H1 (cell line): ENCODE measurements around the gene EVX2. TPM values are rescaled to one million over a fixed set of nuclear protein-coding genes. Genes with fewer than 3 reads are reported as not detected.
A peak's percentile ranks its signal among the peaks of the same experiment; 100 is the strongest.

Experiments
- CTCF ChIA-PET: fragments of 300-600 bp; sonication (Branson Sonifier 250); formaldehyde crosslinking; loops from one replicate; lab custom pipeline; 2021; ENCODE audit not compliant: partially characterized antibody; lab: Charles Lee
- POLR2A ChIA-PET: fragments of 300-600 bp; sonication (Branson Sonifier 250); formaldehyde crosslinking; loops from one replicate; lab custom pipeline; 2021; ENCODE audit warnings: inconsistent platforms; ENCODE audit not compliant: partially characterized antibody; lab: Charles Lee
- DNase-seq, 2 experiments: peaks; one replicate each; pipeline versions ENCODE4 v3.0.0 to v3.0.0-alpha.2; 2010 to 2022; ENCODE audit warnings: low spot score in 2 of 2, low read depth in 1 of 2, mixed read lengths in 1 of 2
- FAIRE-seq: peaks from 2 replicates; lab custom pipeline; 2011; peaks lifted over from hg19 to GRCh38; lab: Jason Lieb, UNC
- H2AFZ ChIP-seq: 2 replicates; pipeline ENCODE4 v1.8.1; 2012; ENCODE audit warnings: low read length, inconsistent platforms
- H2AK5ac ChIP-seq: 2 replicates; pipeline ENCODE4 v1.6.1; 2013; ENCODE audit warnings: low read depth, low read length
- H2BK120ac ChIP-seq: replicated peaks from 2 replicates; pipeline ENCODE3; 2013; ENCODE audit warnings: low read depth, low read length, inconsistent platforms
- H2BK12ac ChIP-seq: 2 replicates; pipeline ENCODE4 v1.6.1; 2013; ENCODE audit warnings: low read depth, low read length
- H2BK15ac ChIP-seq: 2 replicates; pipeline ENCODE4 v1.6.1; 2013; ENCODE audit warnings: low read length
- H2BK20ac ChIP-seq: 2 replicates; pipeline ENCODE4 v1.6.1; 2013; ENCODE audit warnings: low read length
- H2BK5ac ChIP-seq: 2 replicates; pipeline ENCODE4 v1.6.1; 2013; ENCODE audit warnings: low read depth, low read length
- H3K14ac ChIP-seq: 2 replicates; pipeline ENCODE4 v1.6.1; 2013; ENCODE audit warnings: inconsistent platforms; ENCODE audit not compliant: insufficient read length
- H3K18ac ChIP-seq: 2 replicates; pipeline ENCODE4 v1.6.1; 2013; ENCODE audit warnings: low read length; ENCODE audit errors: extremely low read depth
- H3K23ac ChIP-seq: 2 replicates; pipeline ENCODE4 v1.6.1; 2013; ENCODE audit warnings: inconsistent platforms; ENCODE audit not compliant: insufficient read length
- H3K23me2 ChIP-seq: 2 replicates; pipeline ENCODE4 v1.6.1; 2013; ENCODE audit warnings: low read depth, low read length
- H3K27ac ChIP-seq: 2 replicates; pipeline ENCODE4 v1.6.1; 2011; ENCODE audit warnings: low read depth, low read length, inconsistent platforms
- H3K27me3 ChIP-seq, 4 experiments: replicated peaks in 1 of 4; 1 replicate in 1 of 4; 2 replicates in 3 of 4; pipeline versions ENCODE4 v1.6.1 to v1.8.1; 2011 to 2013; ENCODE audit warnings: low read length in 3 of 4, mild to moderate bottlenecking in 3 of 4, inconsistent platforms in 2 of 4, mixed read lengths in 2 of 4, moderate library complexity in 1 of 4; ENCODE audit not compliant: control insufficient read depth in 3 of 4, insufficient read depth in 3 of 4; ENCODE audit errors: extremely low read depth in 1 of 4
- H3K36me3 ChIP-seq, 4 experiments: 2 replicates each; pipeline versions ENCODE4 v1.6.1 to v1.8.1; 2011 to 2013; ENCODE audit warnings: mild to moderate bottlenecking in 4 of 4, low read length in 3 of 4, moderate library complexity in 2 of 4, control low read depth in 1 of 4, inconsistent platforms in 1 of 4; ENCODE audit not compliant: insufficient read depth in 4 of 4, control insufficient read depth in 2 of 4
- H3K4ac ChIP-seq: replicated peaks from 2 replicates; pipeline ENCODE3; 2013; ENCODE audit warnings: low read length, low read depth, mixed read lengths, inconsistent platforms; ENCODE audit not compliant: insufficient read length
- H3K4me1 ChIP-seq, 4 experiments: replicated peaks in 1 of 4; 1 replicate in 1 of 4; 2 replicates in 3 of 4; pipeline versions ENCODE4 v1.6.1 to v1.8.1; 2011 to 2013; ENCODE audit warnings: low read length in 3 of 4, inconsistent platforms in 2 of 4, mixed read lengths in 1 of 4; ENCODE audit not compliant: insufficient read depth in 4 of 4, control insufficient read depth in 3 of 4
- H3K4me2 ChIP-seq, 2 experiments: 2 replicates each; pipeline versions ENCODE4 v1.6.1 to v1.8.1; 2011 to 2013; ENCODE audit warnings: low read depth in 2 of 2, low read length in 2 of 2, control low read depth in 1 of 2, inconsistent platforms in 1 of 2, mild to moderate bottlenecking in 1 of 2; ENCODE audit not compliant: insufficient read depth in 1 of 2
- H3K4me3 ChIP-seq, 4 experiments: fragments of 200-600, 300-600 bp in 1 of 4; sonication (generic), shearing (Covaris generic), sonication (Bioruptor Twin) in 1 of 4; 2 replicates each; pipeline versions ENCODE4 v1.5.1 to v1.8.1; 2011 to 2016; ENCODE audit warnings: low read length in 4 of 4, low read depth in 3 of 4, control low read depth in 2 of 4, inconsistent platforms in 2 of 4, mild to moderate bottlenecking in 2 of 4, mixed read lengths in 1 of 4, moderate library complexity in 1 of 4; ENCODE audit not compliant: insufficient read depth in 2 of 4; ENCODE audit errors: extremely low read depth in 1 of 4
- H3K56ac ChIP-seq: replicated peaks from 2 replicates; pipeline ENCODE3; 2013; ENCODE audit warnings: low read depth, mild to moderate bottlenecking, mixed read lengths, low read length, inconsistent platforms; ENCODE audit not compliant: insufficient read length
- H3K79me1 ChIP-seq: 2 replicates; pipeline ENCODE4 v1.6.1; 2013; ENCODE audit warnings: low read depth, low read length, control low read depth
- H3K79me2 ChIP-seq, 2 experiments: 2 replicates each; pipeline versions ENCODE4 v1.6.1 to v1.8.1; 2012 to 2013; ENCODE audit warnings: low read length in 2 of 2, mild to moderate bottlenecking in 2 of 2, inconsistent platforms in 1 of 2; ENCODE audit not compliant: insufficient read depth in 2 of 2, control insufficient read depth in 1 of 2
- H3K9ac ChIP-seq, 4 experiments: replicated peaks in 1 of 4; 1 replicate in 1 of 4; 2 replicates in 3 of 4; pipeline versions ENCODE4 v1.6.1 to v1.8.1; 2011 to 2013; ENCODE audit warnings: low read depth in 3 of 4, low read length in 3 of 4, control low read depth in 2 of 4, mild to moderate bottlenecking in 2 of 4, moderate library complexity in 2 of 4, inconsistent platforms in 1 of 4; ENCODE audit errors: extremely low read depth in 1 of 4
- H3K9me3 ChIP-seq, 2 experiments: 2 replicates each; pipeline versions ENCODE4 v1.6.1 to v1.8.1; 2012 to 2013; ENCODE audit warnings: mild to moderate bottlenecking in 2 of 2, moderate library complexity in 2 of 2, control low read depth in 1 of 2, inconsistent platforms in 1 of 2, low read depth in 1 of 2, low read length in 1 of 2, mixed read lengths in 1 of 2; ENCODE audit not compliant: insufficient read depth in 2 of 2
- H4K20me1 ChIP-seq, 2 experiments: replicated peaks in 1 of 2; 2 replicates each; pipeline versions ENCODE3 to v1.8.1; 2011 to 2013; ENCODE audit warnings: inconsistent platforms in 2 of 2, low read length in 2 of 2, mild to moderate bottlenecking in 1 of 2; ENCODE audit not compliant: insufficient read depth in 2 of 2, control insufficient read depth in 1 of 2
- H4K5ac ChIP-seq: 2 replicates; pipeline ENCODE4 v1.6.1; 2013; ENCODE audit warnings: low read length, low read depth, mixed read lengths, inconsistent platforms; ENCODE audit not compliant: insufficient read length
- H4K8ac ChIP-seq: 2 replicates; pipeline ENCODE4 v1.8.0; 2013; ENCODE audit warnings: mild to moderate bottlenecking, moderate library complexity, low read length, inconsistent platforms; ENCODE audit not compliant: insufficient read depth; ENCODE audit errors: extremely low read depth
- H4K91ac ChIP-seq: replicated peaks from 2 replicates; pipeline ENCODE3; 2013; ENCODE audit warnings: low read length, mixed read lengths, inconsistent platforms; ENCODE audit not compliant: insufficient read length
- EGR1 ChIP-seq: IDR thresholded peaks from 2 replicates; pipeline ENCODE4 v1.6.1; 2011; ENCODE audit warnings: low read depth, low read length, borderline replicate concordance
- EZH2 ChIP-seq: fragments of 200-600 bp; sonication (generic); IDR thresholded peaks from 2 replicates; pipeline ENCODE4 v1.7.1; 2012; ENCODE audit warnings: low read depth, mild to moderate bottlenecking, moderate library complexity, low read length, inconsistent platforms; ENCODE audit not compliant: severe bottlenecking
- JUND ChIP-seq: IDR thresholded peaks from 2 replicates; pipeline ENCODE4 v1.6.1; 2011; ENCODE audit warnings: mild to moderate bottlenecking, improper control_type of control experiment, low read length
- KDM5A ChIP-seq: fragments of 200-600 bp; IDR thresholded peaks from 2 replicates; pipeline ENCODE4 v1.7.1; 2012; ENCODE audit warnings: mild to moderate bottlenecking, low read length, inconsistent platforms, mixed read lengths
- NANOG ChIP-seq: IDR thresholded peaks from 2 replicates; pipeline ENCODE4 v1.6.1; 2011; ENCODE audit warnings: low read length, low read depth, mild to moderate bottlenecking, inconsistent platforms; ENCODE audit not compliant: insufficient read depth, poor library complexity, severe bottlenecking
- NRF1 ChIP-seq: IDR thresholded peaks from 2 replicates; pipeline ENCODE4 v1.6.1; 2011; ENCODE audit warnings: mild to moderate bottlenecking, low read depth, low read length, improper control_type of control experiment
- POU5F1 ChIP-seq: IDR thresholded peaks from 2 replicates; pipeline ENCODE4 v1.6.1; 2011; ENCODE audit warnings: low read depth, mild to moderate bottlenecking, low read length, moderate library complexity
- RFX5 ChIP-seq: IDR thresholded peaks from 2 replicates; pipeline ENCODE4 v1.6.1; 2011; ENCODE audit warnings: low read depth, low read length, improper control_type of control experiment, borderline replicate concordance
- RNF2 ChIP-seq: fragments of 200-900, 300-1000 bp; sonication (generic); IDR thresholded peaks from 2 replicates; pipeline ENCODE4 v1.7.1; 2016; ENCODE audit warnings: borderline replicate concordance, low read depth, mild to moderate bottlenecking, antibody characterized with exemption, low read length; ENCODE audit not compliant: poor library complexity, severe bottlenecking; ENCODE audit errors: missing control alignments
- SUZ12 ChIP-seq: fragments of 200-600 bp; sonication (generic); IDR thresholded peaks from 2 replicates; pipeline ENCODE4 v1.6.1; 2012; ENCODE audit warnings: mild to moderate bottlenecking, inconsistent platforms, low read length, moderate library complexity, mixed read lengths
- YY1 ChIP-seq: IDR thresholded peaks from 2 replicates; pipeline ENCODE4 v1.6.1; 2011; ENCODE audit warnings: low read depth, mild to moderate bottlenecking, low read length
- WGBS, 2 experiments: shearing (Covaris generic) in 1 of 2; methylation state at CpG; one replicate each; pipeline versions ENCODE4 v1.1.6 to v1.1.7; 2013 to 2015; ENCODE audit warnings: low lambda C conversion rate in 2 of 2, mixed read lengths in 2 of 2, inconsistent platforms in 1 of 2, low coverage in 1 of 2, missing lambda C conversion rate in 1 of 2; ENCODE audit not compliant: insufficient replicate concordance in 2 of 2, insufficient coverage in 1 of 2, insufficient read length in 1 of 2; ENCODE audit errors: extremely low coverage in 1 of 2, missing lambda C conversion rate in 1 of 2; 5-methylcytosine and 5-hydroxymethylcytosine counted together
- polyA plus RNA-seq, 7 experiments: library from polyadenylated mRNA; depleted of rRNA in 3 of 7; stranded (reverse) in 5 of 7; unstranded in 2 of 7; fragments of >200 nt in 5 of 7; fragments of 200-250 nt in 2 of 7; gene quantifications; 1 replicate in 5 of 7; 2 replicates in 1 of 7; 4 replicates in 1 of 7; pipeline versions ENCODE4 v1.2.1 to v1.2.3, GENCODE V29; 2011 to 2013; ENCODE audit warnings: missing spikeins in 2 of 7, mixed read lengths in 2 of 7
- total RNA-seq: library from RNA; stranded (reverse); fragmentation: NEBNext Ultra II Directional; extraction: Animal tissue kit (Norgen Biotek cat#: 25700); gene quantifications from 2 replicates; pipeline ENCODE4 v1.2.1, GENCODE V29; 2021

Gene EVX2
- total and polyA plus RNA-seq, 2 of the 8 experiments (the other 6 are each of a cell fraction or from before 2014, with no cell fraction given) = not detected

DNA sequence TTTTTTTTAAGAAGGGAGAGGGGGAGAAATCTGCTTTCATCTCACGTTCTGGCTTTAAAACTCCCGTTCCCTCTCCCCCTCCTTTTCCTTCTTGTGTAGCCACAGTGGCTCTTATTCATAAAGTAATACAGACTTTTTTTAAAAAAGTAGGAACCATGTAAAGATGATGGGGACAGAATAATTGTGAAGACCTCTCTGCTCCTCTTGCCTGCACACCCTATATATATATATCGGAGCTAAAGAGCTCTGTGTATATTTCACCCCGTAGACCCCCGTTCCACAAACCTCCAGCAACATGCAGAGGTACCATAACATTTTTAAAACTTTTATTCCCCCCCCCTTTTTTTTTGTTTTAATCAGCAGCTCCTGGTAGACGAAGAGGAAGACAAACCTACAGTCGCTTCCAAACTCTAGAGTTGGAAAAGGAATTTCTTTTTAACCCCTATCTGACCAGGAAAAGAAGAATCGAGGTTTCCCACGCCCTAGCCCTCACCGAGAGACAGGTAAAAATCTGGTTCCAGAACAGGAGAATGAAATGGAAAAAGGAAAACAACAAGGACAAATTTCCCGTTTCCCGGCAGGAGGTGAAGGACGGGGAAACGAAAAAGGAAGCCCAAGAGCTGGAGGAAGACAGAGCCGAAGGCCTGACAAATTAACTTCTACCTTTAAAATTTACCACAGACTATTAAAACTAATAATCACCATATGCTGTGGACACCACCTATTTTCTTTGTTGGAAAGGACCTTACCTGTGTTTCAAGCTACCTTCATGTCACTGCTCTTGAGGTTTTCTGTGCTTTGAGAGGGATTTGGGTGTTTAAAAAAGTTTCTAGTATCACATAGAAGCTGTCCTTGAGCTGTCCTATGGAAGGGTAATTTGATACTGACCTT lies 47.4 kb upstream of the EVX2 start:
- Histone ChIP-seq H2BK120ac (no peak overlapping the region), H2AFZ (no peak overlapping the region), H3K56ac (no peak overlapping the region), H3K36me3 (peaks cover 0 to 17% (median 0%) of the 10 kb centered on the region in 4 experiments; a peak in 1 of 8 replicates), H3K18ac (no peak overlapping the region), H3K4me2 (peak overlapping the region in 1 of 2 experiments; percentile 70; a peak in 3 of 4 replicates), H3K27ac (no peak overlapping the region), H3K9ac (no peak overlapping the region), H2BK12ac (no peak overlapping the region), H3K27me3 (peaks cover 92 to 100% (median 98%) of the 10 kb centered on the region in 4 experiments), H2BK5ac (no peak overlapping the region), H3K14ac (no peak overlapping the region), H3K4me1 (peaks cover 3 to 11% (median 5%) of the 10 kb centered on the region in 4 experiments), H3K23me2 (peaks cover 3% of the 10 kb centered on the region; the same call in 1 of the 2 replicates), H3K79me1 (no peaks in the 10 kb centered on the region), H4K91ac (no peak overlapping the region), H3K79me2 (no peaks in the 10 kb centered on the region), H2BK20ac (no peak overlapping the region), H3K23ac (no peak overlapping the region), H3K9me3 (no peaks in the 10 kb centered on the region), H4K5ac (no peak overlapping the region), H2BK15ac (no peak overlapping the region), H2AK5ac (no peak overlapping the region), H3K4me3 (peak overlapping the region in 1 of 4 experiments; percentile 24; a peak in 1 of 8 replicates), H4K20me1 (peaks cover 14 to 33% of the 10 kb centered on the region in 2 experiments), H4K8ac (no peak overlapping the region), H3K4ac (no peak overlapping the region)
- DNase-seq (peak in 1 of 2 experiments; percentile 40), FAIRE-seq (no peak)
- WGBS, 2 experiments = 24% methylated on average over 13 of the region's 15 CpGs; no CpG with 5 or more reads in 1 of the 2 experiments
- ChIA-PET POLR2A (interaction anchor here (0.7 to 1.2 kb wide), 2 partner anchors 25 to 1856 kb away, joined by 3 to 4 read pairs; no protein-coding TSS in a partner anchor), CTCF (interaction anchor here (0.6 to 4.5 kb wide), 20 partner anchors 10 to 1017 kb away, joined by 3 to 30 read pairs (median 4); partner anchors contain the start of genes HOXD10 and HOXD4)
- TF ChIP-seq NANOG (no peak), EGR1 (no peak), POU5F1 (no peak), SUZ12 (peak; percentile 28; the same call in 1 of the 2 replicates), RFX5 (no peak), JUND (no peak), YY1 (no peak), NRF1 (no peak), KDM5A (no peak), RNF2 (peak; percentile 91), EZH2 (peak; percentile 89)
